Panc1 (cell line): ENCODE measurements around the gene TNFAIP2. TPM values are rescaled to one million over a fixed set of nuclear protein-coding genes. Genes with fewer than 3 reads are reported as not detected.

Source experiments
- ATAC-seq: fragments of 200-7000 bp; cut with Tn5 transposase; 2 replicates; pipeline ENCODE4 v1.9.1; 2020; ENCODE audit warnings: mild to moderate bottlenecking, moderate library complexity
- BruUV-seq: library from RNA; stranded (reverse); fragments of 400-500 nt; replicated peaks from 2 replicates; lab custom pipeline; 2021; lab: Mats Ljungman, UMichigan
- CTCF ChIA-PET: fragments of 300-600 bp; sonication (Branson Sonifier 250); formaldehyde crosslinking; loops from one replicate; lab custom pipeline; 2022; ENCODE audit warnings: antibody characterized with exemption; lab: Charles Lee
- POLR2A ChIA-PET: fragments of 300-600 bp; sonication (Branson Sonifier 250); formaldehyde crosslinking; loops from one replicate; lab custom pipeline; 2022; ENCODE audit warnings: antibody characterized with exemption; lab: Charles Lee
- DNase-seq: peaks from one replicate; pipeline ENCODE4 v3.0.0-alpha.2; 2010; ENCODE audit warnings: low read depth, low spot score
- H3K27ac ChIP-seq: 2 replicates; pipeline ENCODE4 v1.5.1; 2011; ENCODE audit warnings: mild to moderate bottlenecking, low read length, inconsistent platforms
- H3K27me3 ChIP-seq: fragments of 200-500 bp; sonication (Bioruptor generic); 2 replicates; pipeline ENCODE4 v1.6.0; 2014; ENCODE audit warnings: low read length, inconsistent platforms; ENCODE audit not compliant: control insufficient read depth, insufficient read depth
- H3K36me3 ChIP-seq: fragments of 200-500 bp; sonication (Bioruptor generic); 2 replicates; pipeline ENCODE4 v1.5.1; 2014; ENCODE audit warnings: inconsistent platforms, mild to moderate bottlenecking, low read length, moderate library complexity; ENCODE audit not compliant: control insufficient read depth, insufficient read depth
- H3K4me1 ChIP-seq: 2 replicates; pipeline ENCODE4 v1.5.1; 2011; ENCODE audit warnings: inconsistent platforms, mild to moderate bottlenecking, low read length, moderate library complexity; ENCODE audit not compliant: control insufficient read depth, insufficient read depth
- H3K4me3 ChIP-seq, 2 experiments: 2 replicates each; pipeline ENCODE4 v1.5.1; 2011 to 2012; ENCODE audit warnings: low read depth in 2 of 2, low read length in 2 of 2, mild to moderate bottlenecking in 2 of 2, inconsistent platforms in 1 of 2, moderate library complexity in 1 of 2
- H3K9me3 ChIP-seq: fragments of 200-500 bp; sonication (Bioruptor generic); 2 replicates; pipeline ENCODE4 v1.5.1; 2014; ENCODE audit warnings: low read depth, mild to moderate bottlenecking, inconsistent platforms, low read length, moderate library complexity; ENCODE audit not compliant: control insufficient read depth, insufficient read depth
- POLR2AphosphoS5 ChIP-seq: IDR thresholded peaks from 2 replicates; pipeline ENCODE4 v1.6.1; 2012; ENCODE audit warnings: mild to moderate bottlenecking, low read depth, low read length, moderate library complexity
- SIN3A ChIP-seq: IDR thresholded peaks from 2 replicates; pipeline ENCODE4 v1.6.1; 2012; ENCODE audit warnings: low read depth, mild to moderate bottlenecking, low read length, moderate library complexity, borderline replicate concordance; ENCODE audit not compliant: insufficient read depth
- TCF7L2 ChIP-seq: IDR thresholded peaks from 2 replicates; pipeline ENCODE4 v1.6.1; 2011; ENCODE audit warnings: mild to moderate bottlenecking, low read depth, low read length, inconsistent platforms
- in situ Hi-C: cut with HindIII; loops from 2 replicates; pipeline ENCODE4 v1.10.0; 2016; ENCODE audit warnings: low sequenced_read_pairs, low pct_unique_long_range_greater_than_20kb
- intact Hi-C: fragments of 100-400 bp; cut with micrococcal nuclease; formaldehyde crosslinking; loops from one replicate; pipeline ENCODE4 v1.10.0; 2022; ENCODE audit not compliant: unreplicated experiment
- total RNA-seq: library from RNA; stranded (reverse); gene quantifications from one replicate; pipeline ENCODE4 v1.2.1, GENCODE V29; 2021; ENCODE audit not compliant: unreplicated experiment
- TF ChIP-seq, protein P1 (sequence below), 2 experiments: IDR thresholded peaks; 2 replicates each; pipeline ENCODE4 v1.6.1; 2011 to 2012; ENCODE audit warnings: low read depth in 2 of 2, control low read depth in 1 of 2, low read length in 1 of 2, mild to moderate bottlenecking in 1 of 2, moderate library complexity in 1 of 2; ENCODE audit not compliant: insufficient read depth in 1 of 2
- TF ChIP-seq, protein P2 (sequence below): fragments of 450-650 bp; IDR thresholded peaks from 2 replicates; pipeline ENCODE4 v1.5.1; 2017; ENCODE audit warnings: mild to moderate bottlenecking

The TNFAIP2 gene
- total RNA-seq, 1 experiment from 2014 or later, result 491 TPM

DNA sequence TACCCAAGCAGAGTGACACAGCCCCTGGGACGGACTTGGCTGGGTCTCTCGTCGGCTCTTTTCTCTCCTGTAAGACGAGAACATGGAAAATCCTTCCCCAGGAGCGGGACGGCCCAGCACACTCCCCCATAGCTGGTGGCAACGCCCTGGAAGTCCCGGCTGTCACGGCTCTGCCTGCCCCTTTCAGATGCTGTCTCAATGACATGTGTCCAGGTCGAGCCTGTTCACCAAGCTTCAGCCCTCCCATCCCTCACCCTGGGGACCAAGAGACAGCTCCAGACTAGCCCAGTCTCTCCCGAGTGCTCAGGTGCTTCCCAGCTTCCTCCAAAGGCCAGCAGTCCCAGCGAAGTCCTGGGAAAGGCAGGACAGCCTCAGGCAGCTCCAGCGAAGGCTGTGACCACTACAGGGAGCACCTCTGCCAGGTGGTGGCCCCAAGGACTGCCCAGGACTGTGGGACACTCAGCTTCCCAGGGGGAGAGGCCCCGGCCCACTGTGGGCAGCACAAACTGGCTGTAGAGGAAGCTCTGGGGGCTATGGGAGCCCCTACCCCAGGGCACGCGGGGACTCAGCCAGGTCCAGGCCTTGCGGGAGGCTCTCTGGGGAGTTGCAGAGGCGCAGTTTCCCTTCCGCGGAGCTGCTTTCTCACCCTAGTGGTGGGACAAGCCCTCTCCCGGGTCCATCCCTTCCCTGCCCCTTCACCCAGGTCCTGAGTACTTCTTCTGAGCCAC, 33.6 kb downstream of the TNFAIP2 start:
- no TSS peak for BruUV-seq
- peaks cover 17% of the 10 kb centered on the region for H3K4me1 ChIP-seq
- TF ChIP-seq SIN3A (no peak), POLR2AphosphoS5 (no peak), TCF7L2 (no peak)
- TF ChIP-seq, protein P1, sequence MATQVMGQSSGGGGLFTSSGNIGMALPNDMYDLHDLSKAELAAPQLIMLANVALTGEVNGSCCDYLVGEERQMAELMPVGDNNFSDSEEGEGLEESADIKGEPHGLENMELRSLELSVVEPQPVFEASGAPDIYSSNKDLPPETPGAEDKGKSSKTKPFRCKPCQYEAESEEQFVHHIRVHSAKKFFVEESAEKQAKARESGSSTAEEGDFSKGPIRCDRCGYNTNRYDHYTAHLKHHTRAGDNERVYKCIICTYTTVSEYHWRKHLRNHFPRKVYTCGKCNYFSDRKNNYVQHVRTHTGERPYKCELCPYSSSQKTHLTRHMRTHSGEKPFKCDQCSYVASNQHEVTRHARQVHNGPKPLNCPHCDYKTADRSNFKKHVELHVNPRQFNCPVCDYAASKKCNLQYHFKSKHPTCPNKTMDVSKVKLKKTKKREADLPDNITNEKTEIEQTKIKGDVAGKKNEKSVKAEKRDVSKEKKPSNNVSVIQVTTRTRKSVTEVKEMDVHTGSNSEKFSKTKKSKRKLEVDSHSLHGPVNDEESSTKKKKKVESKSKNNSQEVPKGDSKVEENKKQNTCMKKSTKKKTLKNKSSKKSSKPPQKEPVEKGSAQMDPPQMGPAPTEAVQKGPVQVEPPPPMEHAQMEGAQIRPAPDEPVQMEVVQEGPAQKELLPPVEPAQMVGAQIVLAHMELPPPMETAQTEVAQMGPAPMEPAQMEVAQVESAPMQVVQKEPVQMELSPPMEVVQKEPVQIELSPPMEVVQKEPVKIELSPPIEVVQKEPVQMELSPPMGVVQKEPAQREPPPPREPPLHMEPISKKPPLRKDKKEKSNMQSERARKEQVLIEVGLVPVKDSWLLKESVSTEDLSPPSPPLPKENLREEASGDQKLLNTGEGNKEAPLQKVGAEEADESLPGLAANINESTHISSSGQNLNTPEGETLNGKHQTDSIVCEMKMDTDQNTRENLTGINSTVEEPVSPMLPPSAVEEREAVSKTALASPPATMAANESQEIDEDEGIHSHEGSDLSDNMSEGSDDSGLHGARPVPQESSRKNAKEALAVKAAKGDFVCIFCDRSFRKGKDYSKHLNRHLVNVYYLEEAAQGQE (IDR thresholded peaks at IDR 0.05; ENCODE audit: insufficient read depth in 1 of 2, low read depth in 2 of 2, low read length in 1 of 2), result no peak
- TF ChIP-seq, protein P2, sequence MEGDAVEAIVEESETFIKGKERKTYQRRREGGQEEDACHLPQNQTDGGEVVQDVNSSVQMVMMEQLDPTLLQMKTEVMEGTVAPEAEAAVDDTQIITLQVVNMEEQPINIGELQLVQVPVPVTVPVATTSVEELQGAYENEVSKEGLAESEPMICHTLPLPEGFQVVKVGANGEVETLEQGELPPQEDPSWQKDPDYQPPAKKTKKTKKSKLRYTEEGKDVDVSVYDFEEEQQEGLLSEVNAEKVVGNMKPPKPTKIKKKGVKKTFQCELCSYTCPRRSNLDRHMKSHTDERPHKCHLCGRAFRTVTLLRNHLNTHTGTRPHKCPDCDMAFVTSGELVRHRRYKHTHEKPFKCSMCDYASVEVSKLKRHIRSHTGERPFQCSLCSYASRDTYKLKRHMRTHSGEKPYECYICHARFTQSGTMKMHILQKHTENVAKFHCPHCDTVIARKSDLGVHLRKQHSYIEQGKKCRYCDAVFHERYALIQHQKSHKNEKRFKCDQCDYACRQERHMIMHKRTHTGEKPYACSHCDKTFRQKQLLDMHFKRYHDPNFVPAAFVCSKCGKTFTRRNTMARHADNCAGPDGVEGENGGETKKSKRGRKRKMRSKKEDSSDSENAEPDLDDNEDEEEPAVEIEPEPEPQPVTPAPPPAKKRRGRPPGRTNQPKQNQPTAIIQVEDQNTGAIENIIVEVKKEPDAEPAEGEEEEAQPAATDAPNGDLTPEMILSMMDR, result no peak

DNA sequence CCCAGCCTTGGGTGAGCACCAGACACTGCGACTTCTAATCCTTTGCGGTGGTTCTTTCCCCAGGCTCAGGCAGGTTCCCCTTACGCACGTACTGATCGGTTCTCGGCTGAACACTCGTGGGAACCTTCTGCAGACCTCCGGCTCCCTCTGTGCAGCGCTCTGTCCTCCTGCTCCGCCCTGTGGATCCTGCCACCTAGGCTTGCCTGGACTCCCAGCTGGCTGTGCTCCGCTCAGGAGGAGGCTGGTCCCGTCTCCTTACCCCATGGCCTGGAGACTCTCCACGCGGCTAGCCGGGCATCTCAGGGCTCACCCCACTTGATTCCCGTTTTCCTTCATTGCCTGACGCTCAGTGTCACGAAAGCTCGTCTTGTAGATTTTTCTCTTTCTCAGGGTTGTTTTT, 34.7 kb downstream of the TNFAIP2 start:
- intact Hi-C loops (no loop called here), in situ Hi-C loops (no loop called here)
- TF ChIP-seq, protein P2, result no peak
- TF ChIP-seq, protein P1 (IDR thresholded peaks at IDR 0.05; ENCODE audit: insufficient read depth in 1 of 2, low read depth in 2 of 2, low read length in 1 of 2), result no peak
- no peak for TF ChIP-seq SIN3A
- no peak for TF ChIP-seq POLR2AphosphoS5
- TF ChIP-seq TCF7L2, result no peak
- ATAC-seq (no peak), DNase-seq (no peak)
- BruUV-seq, result no TSS peak
- Histone ChIP-seq H3K9me3 (no peaks in the 10 kb centered on the region), H3K27ac (no peak overlapping the region), H3K36me3 (no peaks in the 10 kb centered on the region), H3K27me3 (no peaks in the 10 kb centered on the region), H3K4me3 (no peak overlapping the region), H3K4me1 (peaks cover 17% of the 10 kb centered on the region)
- POLR2A ChIA-PET, result no interaction called here
- CTCF ChIA-PET, result no interaction called here

More for the DNA sequence above, 33.6 kb downstream of the TNFAIP2 start:
- in situ Hi-C loops, result no loop called here
- H3K4me3 ChIP-seq, result no peak overlapping the region
- CTCF ChIA-PET, result no interaction called here
- no peak for DNase-seq
- peak; percentile 68 for ATAC-seq
- H3K9me3 ChIP-seq, result no peaks in the 10 kb centered on the region
- no peaks in the 10 kb centered on the region for H3K36me3 ChIP-seq
- POLR2A ChIA-PET, result no interaction called here
- no peaks in the 10 kb centered on the region for H3K27me3 ChIP-seq
- H3K27ac ChIP-seq, result 0 out of 2 replicates have a peak overlapping the region, but pooled peaks have one; percentile 17
- intact Hi-C loops, result no loop called here
